Neuronal stem cell (in vitro differentiated cells): ENCODE results near the gene CCR1.

Experiments
- DNase-seq: peaks from one replicate; pipeline ENCODE4 v3.0.0-alpha.2; 2013; ENCODE audit warnings: low spot score
- H2AFZ ChIP-seq: one replicate; pipeline ENCODE4 v1.6.1; 2013; ENCODE audit warnings: mild to moderate bottlenecking, low read length, inconsistent platforms
- H2AK5ac ChIP-seq: 2 replicates; pipeline ENCODE4 v1.6.1; 2013; ENCODE audit warnings: low read depth, mild to moderate bottlenecking, inconsistent platforms, low read length, moderate library complexity, mixed read lengths
- H2BK120ac ChIP-seq: 2 replicates; pipeline ENCODE4 v1.6.1; 2013; ENCODE audit warnings: low read depth, mild to moderate bottlenecking, inconsistent platforms, low read length, moderate library complexity, mixed read lengths
- H2BK12ac ChIP-seq: one replicate; pipeline ENCODE4 v1.6.1; 2013; ENCODE audit warnings: low read length, inconsistent platforms
- H2BK15ac ChIP-seq: 2 replicates; pipeline ENCODE4 v1.6.1; 2013; ENCODE audit warnings: mild to moderate bottlenecking, low read length, inconsistent platforms, mixed read lengths
- H2BK5ac ChIP-seq: one replicate; pipeline ENCODE4 v1.6.1; 2013; ENCODE audit warnings: inconsistent platforms, mild to moderate bottlenecking, low read length, moderate library complexity
- H3K14ac ChIP-seq: one replicate; pipeline ENCODE4 v1.6.1; 2013; ENCODE audit warnings: low read length, inconsistent platforms
- H3K18ac ChIP-seq: 2 replicates; pipeline ENCODE4 v1.6.1; 2013; ENCODE audit warnings: low read length, inconsistent platforms
- H3K23ac ChIP-seq: 2 replicates; pipeline ENCODE4 v1.6.1; 2013; ENCODE audit warnings: low read depth, mild to moderate bottlenecking, mixed read lengths, low read length, inconsistent platforms; ENCODE audit not compliant: poor library complexity
- H3K27ac ChIP-seq: replicated peaks from 3 replicates; pipeline ENCODE4 v1.5.1; 2013; ENCODE audit warnings: low read length, inconsistent platforms
- H3K27me3 ChIP-seq, 3 experiments: 2 replicates each; pipeline ENCODE4 v1.6.1; 2013; ENCODE audit warnings: low read length in 3 of 3, mild to moderate bottlenecking in 2 of 3, inconsistent platforms in 1 of 3, low read depth in 1 of 3, mixed read lengths in 1 of 3, moderate library complexity in 1 of 3; ENCODE audit not compliant: control insufficient read depth in 3 of 3, insufficient read depth in 3 of 3
- H3K36me3 ChIP-seq, 2 donors: replicated peaks in 1 of 2; 2 replicates each; pipeline ENCODE4 v1.6.1; 2013; ENCODE audit warnings: low read length in 2 of 2; ENCODE audit not compliant: control insufficient read depth in 2 of 2, insufficient read depth in 2 of 2
- H3K4ac ChIP-seq: 2 replicates; pipeline ENCODE4 v1.6.1; 2013; ENCODE audit warnings: inconsistent platforms, mild to moderate bottlenecking, low read length, moderate library complexity
- H3K4me1 ChIP-seq, 2 donors: 1 replicate in 1 of 2; 2 replicates in 1 of 2; pipeline ENCODE4 v1.6.1; 2013; ENCODE audit warnings: low read length in 2 of 2, low read depth in 1 of 2; ENCODE audit not compliant: control insufficient read depth in 2 of 2, insufficient read depth in 1 of 2
- H3K4me2 ChIP-seq: one replicate; pipeline ENCODE4 v1.6.1; 2013; ENCODE audit warnings: mild to moderate bottlenecking, low read length, inconsistent platforms; ENCODE audit not compliant: insufficient read depth, poor library complexity, severe bottlenecking
- H3K4me3 ChIP-seq, 2 donors: 2 replicates each; pipeline ENCODE4 v1.5.1; 2013; ENCODE audit warnings: low read length in 2 of 2, mild to moderate bottlenecking in 2 of 2, inconsistent platforms in 1 of 2, moderate library complexity in 1 of 2
- H3K79me1 ChIP-seq: one replicate; pipeline ENCODE4 v1.6.1; 2013; ENCODE audit warnings: low read depth, mild to moderate bottlenecking, inconsistent platforms, low read length, moderate library complexity
- H3K9ac ChIP-seq: one replicate; pipeline ENCODE4 v1.6.1; 2013; ENCODE audit warnings: mild to moderate bottlenecking, low read depth, low read length, inconsistent platforms; ENCODE audit not compliant: poor library complexity
- H3K9me3 ChIP-seq, 2 donors: replicated peaks in 1 of 2; 2 replicates each; pipeline versions ENCODE3 to v1.6.1; 2013; ENCODE audit warnings: low read length in 2 of 2, mild to moderate bottlenecking in 2 of 2, inconsistent platforms in 1 of 2, low read depth in 1 of 2, mixed read lengths in 1 of 2, moderate library complexity in 1 of 2; ENCODE audit not compliant: control insufficient read depth in 2 of 2, insufficient read depth in 1 of 2
- H4K8ac ChIP-seq: one replicate; pipeline ENCODE4 v1.6.1; 2013; ENCODE audit warnings: low read depth, mild to moderate bottlenecking, inconsistent platforms, low read length, moderate library complexity
- H4K91ac ChIP-seq: one replicate; pipeline ENCODE4 v1.6.1; 2013; ENCODE audit warnings: low read length, low read depth, mild to moderate bottlenecking, inconsistent platforms; ENCODE audit not compliant: poor library complexity
- WGBS, 2 donors: extraction: QIAGEN DNeasy Blood & Tissue Kit; methylation state at CpG; one replicate each; pipeline ENCODE4 v1.1.7; 2013; ENCODE audit warnings: missing lambda C conversion rate in 2 of 2, mixed read lengths in 1 of 2; ENCODE audit not compliant: insufficient read length in 2 of 2, insufficient replicate concordance in 1 of 2; ENCODE audit errors: extremely low coverage in 2 of 2; 5-methylcytosine and 5-hydroxymethylcytosine counted together

The CCR1 gene

DNA sequence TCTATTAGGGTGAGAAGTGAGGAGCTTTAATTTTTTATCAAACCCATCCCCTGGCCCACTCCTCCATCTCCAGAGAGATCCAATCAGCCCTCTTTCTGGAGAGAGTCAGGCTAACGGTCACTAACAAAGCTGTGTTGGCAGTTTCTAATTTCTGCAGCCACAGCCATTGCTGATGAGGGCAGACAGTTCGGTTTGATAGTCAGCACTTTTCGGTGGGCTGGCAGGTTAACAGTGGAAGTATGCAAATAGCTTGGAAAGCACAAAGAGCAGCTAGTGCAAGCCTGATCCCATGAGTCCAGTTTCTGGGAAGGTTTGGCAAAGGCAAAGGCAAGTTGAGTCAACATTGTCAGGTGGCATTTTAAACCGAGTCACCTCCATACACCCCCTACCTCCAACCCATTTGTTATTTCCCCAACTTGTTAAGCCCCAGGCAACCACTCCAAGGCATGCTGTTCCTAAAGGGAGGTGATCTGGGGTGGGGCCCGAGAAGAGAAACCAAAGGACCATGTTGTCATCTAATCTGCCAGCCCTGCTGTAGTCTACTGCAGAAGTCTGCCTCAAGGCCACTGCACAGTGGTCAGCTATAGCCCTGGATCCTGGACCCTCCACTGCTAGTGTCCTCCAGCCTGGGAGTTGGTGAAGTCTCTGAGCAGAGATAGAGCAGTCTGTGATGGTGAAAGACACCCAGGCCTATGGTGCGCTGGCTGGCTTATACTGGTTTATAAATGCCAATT lies 1.7 kb downstream of the CCR1 start:
- no peak overlapping the region for H3K23ac ChIP-seq
- no peak overlapping the region for H2BK15ac ChIP-seq
- H4K8ac ChIP-seq, result no peak overlapping the region
- no peaks in the 10 kb centered on the region for H3K36me3 ChIP-seq
- H2BK12ac ChIP-seq, result no peak overlapping the region
- H3K18ac ChIP-seq, result no peak overlapping the region
- H3K9me3 ChIP-seq, result no peaks in the 10 kb centered on the region
- H3K27me3 ChIP-seq, result no peaks in the 10 kb centered on the region
- H2BK5ac ChIP-seq, result no peak overlapping the region
- no peak for DNase-seq
- H2AFZ ChIP-seq, result no peak overlapping the region
- H3K14ac ChIP-seq, result no peak overlapping the region
- no peak overlapping the region for H3K4me2 ChIP-seq
- no peaks in the 10 kb centered on the region for H3K79me1 ChIP-seq
- H2BK120ac ChIP-seq, result no peak overlapping the region
- WGBS, 2 donors, result no CpG with 5 or more reads among the region's 6 CpGs
- no peak overlapping the region for H3K4ac ChIP-seq
- H2AK5ac ChIP-seq, result no peak overlapping the region
- no peaks in the 10 kb centered on the region for H3K4me1 ChIP-seq
- no peak overlapping the region for H3K4me3 ChIP-seq
- H4K91ac ChIP-seq, result no peak overlapping the region
- H3K27ac ChIP-seq, result no peak overlapping the region
- H3K9ac ChIP-seq, result no peak overlapping the region

DNA sequence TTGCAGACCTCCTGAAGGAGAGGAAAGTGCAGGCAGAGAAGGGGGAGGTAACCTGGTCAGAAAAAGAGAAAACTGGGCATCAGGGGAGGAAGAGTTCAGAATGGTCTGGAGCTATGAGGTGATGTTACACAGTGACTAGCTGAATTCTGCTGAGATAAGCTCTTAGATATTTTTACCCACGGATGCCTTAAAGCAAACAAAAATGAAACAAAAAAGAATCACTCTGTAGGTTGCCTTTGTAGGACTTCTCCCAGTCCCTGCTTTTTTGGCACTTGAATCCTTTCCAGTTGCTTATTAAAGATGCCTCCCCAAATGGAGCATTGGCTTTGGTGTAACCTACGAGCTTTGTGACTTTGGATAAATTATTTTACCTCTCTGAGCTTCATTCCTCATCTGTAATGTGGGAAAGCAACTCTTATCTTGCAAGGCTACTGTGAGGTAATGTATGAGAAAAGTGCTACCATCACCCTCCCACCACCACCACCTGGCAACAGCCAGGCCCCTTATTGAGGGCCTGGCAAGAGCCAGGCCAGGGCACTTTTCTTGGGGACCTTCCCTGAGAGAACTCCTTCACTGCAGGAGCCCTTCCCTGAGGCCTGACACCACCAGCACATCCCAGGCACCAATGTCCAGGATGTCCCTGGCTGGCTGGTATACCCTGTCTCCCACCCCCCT lies 2.7 kb downstream of the CCR1 start:
- Histone ChIP-seq H3K4ac (no peak overlapping the region), H2BK120ac (no peak overlapping the region), H3K27me3 (no peaks in the 10 kb centered on the region), H3K23ac (no peak overlapping the region), H3K4me1 (no peaks in the 10 kb centered on the region), H3K4me2 (no peak overlapping the region), H3K4me3 (no peak overlapping the region), H3K18ac (no peak overlapping the region), H3K27ac (no peak overlapping the region), H3K36me3 (no peaks in the 10 kb centered on the region), H3K9me3 (no peaks in the 10 kb centered on the region), H4K8ac (no peak overlapping the region), H4K91ac (no peak overlapping the region), H2AK5ac (no peak overlapping the region), H2BK5ac (no peak overlapping the region), H2BK15ac (no peak overlapping the region), H3K9ac (no peak overlapping the region), H2AFZ (no peak overlapping the region), H2BK12ac (no peak overlapping the region), H3K14ac (no peak overlapping the region), H3K79me1 (no peaks in the 10 kb centered on the region)
- no CpG with 5 or more reads among the region's 2 CpGs for WGBS, 2 donors
- DNase-seq, result no peak

DNA sequence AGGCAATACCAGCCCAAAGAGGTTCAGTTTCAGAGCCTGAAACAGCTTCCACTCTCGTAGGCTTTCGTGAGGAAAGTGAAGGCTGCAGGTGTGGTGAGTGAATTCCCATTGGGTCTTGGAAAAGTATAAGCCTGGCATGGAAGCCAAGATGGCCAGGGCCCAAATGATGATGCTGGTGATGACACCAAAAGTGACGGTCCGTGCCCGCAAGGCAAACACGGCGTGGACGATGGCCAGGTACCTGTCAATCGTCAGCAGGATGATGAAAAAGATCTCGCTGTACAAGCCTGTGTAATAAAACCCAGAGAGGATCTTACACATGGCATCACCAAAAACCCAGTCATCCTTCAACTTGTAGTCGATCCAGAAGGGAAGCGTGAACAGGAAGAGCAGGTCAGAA lies 4.4 kb downstream of the CCR1 start:
- Histone ChIP-seq H3K23ac (no peak overlapping the region), H3K18ac (no peak overlapping the region), H2AFZ (no peak overlapping the region), H3K14ac (no peak overlapping the region), H2BK12ac (no peak overlapping the region), H2BK120ac (no peak overlapping the region), H3K27me3 (no peaks in the 10 kb centered on the region), H4K91ac (no peak overlapping the region), H2AK5ac (no peak overlapping the region), H3K9ac (no peak overlapping the region), H3K27ac (no peak overlapping the region), H2BK15ac (no peak overlapping the region), H3K36me3 (no peaks in the 10 kb centered on the region), H3K79me1 (no peaks in the 10 kb centered on the region), H3K4ac (no peak overlapping the region), H3K4me3 (no peak overlapping the region), H2BK5ac (no peak overlapping the region), H3K4me1 (no peaks in the 10 kb centered on the region), H4K8ac (no peak overlapping the region), H3K9me3 (no peaks in the 10 kb centered on the region), H3K4me2 (no peak overlapping the region)
- no peak for DNase-seq
- WGBS, 2 donors, result no CpG with 5 or more reads among the region's 12 CpGs

DNA sequence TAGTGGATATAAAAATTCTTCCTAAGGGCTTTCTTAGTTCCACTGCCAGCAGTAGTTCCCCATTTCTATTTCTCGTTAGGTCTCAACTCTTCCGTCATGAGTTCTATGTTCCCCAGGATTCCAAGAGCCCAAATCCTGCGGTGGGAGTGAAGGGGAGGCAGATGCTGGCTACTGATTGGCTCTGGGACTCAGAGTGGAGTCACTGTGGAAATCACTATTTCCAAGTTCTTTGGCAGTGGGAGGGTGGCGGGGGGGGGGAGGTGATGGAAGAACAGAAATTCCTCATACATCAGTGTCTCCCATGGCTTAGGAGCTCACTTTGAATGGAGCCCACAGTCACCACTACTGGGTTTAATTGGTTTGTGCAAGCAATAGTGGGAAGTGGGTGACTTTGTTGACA lies 5.6 kb downstream of the CCR1 start:
- Histone ChIP-seq H3K27ac (no peak overlapping the region), H3K79me1 (no peaks in the 10 kb centered on the region), H3K9me3 (no peaks in the 10 kb centered on the region), H3K4me2 (no peak overlapping the region), H3K9ac (no peak overlapping the region), H3K14ac (no peak overlapping the region), H3K4ac (no peak overlapping the region), H4K91ac (no peak overlapping the region), H3K27me3 (no peaks in the 10 kb centered on the region), H3K18ac (no peak overlapping the region), H4K8ac (no peak overlapping the region), H2BK12ac (no peak overlapping the region), H3K4me3 (no peak overlapping the region), H2BK5ac (no peak overlapping the region), H2AK5ac (no peak overlapping the region), H2AFZ (no peak overlapping the region), H3K23ac (no peak overlapping the region), H2BK15ac (no peak overlapping the region), H3K36me3 (no peaks in the 10 kb centered on the region), H2BK120ac (no peak overlapping the region), H3K4me1 (no peaks in the 10 kb centered on the region)
- no CpG with 5 or more reads among the region's 4 CpGs for WGBS, 2 donors
- DNase-seq, result no peak
